ENCODE results near the gene FKBP11. TPM values are rescaled to one million over a fixed set of nuclear protein-coding genes. Genes with fewer than 3 reads are reported as not detected.

Gene FKBP11
- total RNA-seq, 2 experiments from 2014 or later: 97.4 to 104 TPM

GRCh38 chr12:48961331-48961730 lies 36.0 kb upstream of the FKBP11 start:
- H3K27me3 Mint-ChIP-seq: peaks cover 11% of the 10 kb centered on the region
- peaks cover 11% of the 10 kb centered on the region for H3K4me1 Mint-ChIP-seq
- no peaks in the 10 kb centered on the region for H3K9me3 Mint-ChIP-seq
- no peak overlapping the region for H3K27ac Mint-ChIP-seq
- H3K36me3 Mint-ChIP-seq: no peaks in the 10 kb centered on the region
- no peak overlapping the region for H3K4me3 Mint-ChIP-seq
- DNase-seq: no peak

- DNase-seq: no peak
- Mint-ChIP-seq H3K27ac (no peak overlapping the region), H3K27me3 (peaks cover 11% of the 10 kb centered on the region), H3K4me1 (peaks cover 16% of the 10 kb centered on the region), H3K4me3 (no peak overlapping the region), H3K36me3 (peaks cover 5% of the 10 kb centered on the region), H3K9me3 (no peaks in the 10 kb centered on the region)
Measured at GRCh38 chr12:48960834-48961233, 35.5 kb upstream of the FKBP11 start.

- no peak for DNase-seq
- Mint-ChIP-seq H3K4me3 (peak overlapping the region; percentile 92), H3K36me3 (peaks cover 11% of the 10 kb centered on the region), H3K4me1 (peaks cover 27% of the 10 kb centered on the region), H3K9me3 (no peaks in the 10 kb centered on the region), H3K27me3 (peaks cover 7% of the 10 kb centered on the region), H3K27ac (no peak overlapping the region)
Measured at GRCh38 chr12:48958049-48958388, 32.7 kb upstream of the FKBP11 start.

- H3K4me3 Mint-ChIP-seq: peak within 1 kb of the TSS; percentile 92
- peak; percentile 93 for DNase-seq
- no peaks in the 10 kb centered on the region for H3K9me3 Mint-ChIP-seq
- H3K27ac Mint-ChIP-seq: peak within 1 kb of the TSS; percentile 89
- peaks cover 13% of the 10 kb centered on the region for H3K36me3 Mint-ChIP-seq
- peaks cover 7% of the 10 kb centered on the region for H3K27me3 Mint-ChIP-seq
- peaks cover 29% of the 10 kb centered on the region for H3K4me1 Mint-ChIP-seq
Measured at GRCh38 chr12:48957141-48958048, 32.1 kb upstream of the FKBP11 start, which contains the start of gene ARF3. ARF3 (minus strand) TSS chr12:48957487; CDS start chr12:48941095, 16,392 bp downstream.

GRCh38 chr12:48956279-48957140 lies 31.2 kb upstream of the FKBP11 start:
- H3K9me3 Mint-ChIP-seq: no peaks in the 10 kb centered on the region
- peak overlapping the region; percentile 89 for H3K27ac Mint-ChIP-seq
- DNase-seq: peak; percentile 32
- H3K4me1 Mint-ChIP-seq: peaks cover 30% of the 10 kb centered on the region
- H3K36me3 Mint-ChIP-seq: peaks cover 14% of the 10 kb centered on the region
- H3K27me3 Mint-ChIP-seq: peaks cover 7% of the 10 kb centered on the region
- peak overlapping the region; percentile 92 for H3K4me3 Mint-ChIP-seq

GRCh38 chr12:48954841-48955501 lies 29.7 kb upstream of the FKBP11 start:
- H3K4me1 Mint-ChIP-seq: peaks cover 30% of the 10 kb centered on the region
- peaks cover 7% of the 10 kb centered on the region for H3K27me3 Mint-ChIP-seq
- no peak overlapping the region for H3K27ac Mint-ChIP-seq
- H3K36me3 Mint-ChIP-seq: peaks cover 14% of the 10 kb centered on the region
- no peaks in the 10 kb centered on the region for H3K9me3 Mint-ChIP-seq
- no peak overlapping the region for H3K4me3 Mint-ChIP-seq
- no peak for DNase-seq

- no peak overlapping the region for H3K27ac Mint-ChIP-seq
- H3K4me3 Mint-ChIP-seq: no peak overlapping the region
Measured at GRCh38 chr12:48954061-48954460, 28.8 kb upstream of the FKBP11 start.

GRCh38 chr12:48952691-48953090 lies 27.4 kb upstream of the FKBP11 start:
- H3K4me3 Mint-ChIP-seq: no peak overlapping the region

More at GRCh38 chr12:48954061-48954460, 28.8 kb upstream of the FKBP11 start:
- Mint-ChIP-seq H3K9me3 (no peaks in the 10 kb centered on the region), H3K4me1 (peaks cover 30% of the 10 kb centered on the region), H3K27me3 (peaks cover 3% of the 10 kb centered on the region), H3K36me3 (peaks cover 18% of the 10 kb centered on the region)
- no peak for DNase-seq

GRCh38 chr12:48947727-48948126 lies 22.4 kb upstream of the FKBP11 start:
- H3K27me3 Mint-ChIP-seq: no peaks in the 10 kb centered on the region
- no peaks in the 10 kb centered on the region for H3K9me3 Mint-ChIP-seq
- no peak overlapping the region for H3K4me3 Mint-ChIP-seq
- peaks cover 12% of the 10 kb centered on the region for H3K36me3 Mint-ChIP-seq
- DNase-seq: no peak
- peaks cover 7% of the 10 kb centered on the region for H3K4me1 Mint-ChIP-seq
- no peak overlapping the region for H3K27ac Mint-ChIP-seq

More at GRCh38 chr12:48952691-48953090, 27.4 kb upstream of the FKBP11 start:
- Mint-ChIP-seq H3K36me3 (peaks cover 23% of the 10 kb centered on the region), H3K9me3 (no peaks in the 10 kb centered on the region), H3K27me3 (no peaks in the 10 kb centered on the region), H3K4me1 (peaks cover 28% of the 10 kb centered on the region), H3K27ac (no peak overlapping the region)
- no peak for DNase-seq

- Mint-ChIP-seq H3K27me3 (no peaks in the 10 kb centered on the region), H3K36me3 (peaks cover 9% of the 10 kb centered on the region), H3K4me3 (no peak overlapping the region), H3K27ac (no peak overlapping the region), H3K4me1 (peaks cover 4% of the 10 kb centered on the region), H3K9me3 (no peaks in the 10 kb centered on the region)
- no peak for DNase-seq
Measured at GRCh38 chr12:48946943-48947342, 21.7 kb upstream of the FKBP11 start.

- Mint-ChIP-seq H3K4me1 (peaks cover 4% of the 10 kb centered on the region), H3K4me3 (no peak overlapping the region), H3K9me3 (no peaks in the 10 kb centered on the region), H3K27me3 (no peaks in the 10 kb centered on the region), H3K36me3 (peaks cover 9% of the 10 kb centered on the region), H3K27ac (no peak overlapping the region)
- no peak for DNase-seq
Measured at GRCh38 chr12:48946205-48946604, 20.9 kb upstream of the FKBP11 start.

- no peak for DNase-seq
- no peaks in the 10 kb centered on the region for H3K9me3 Mint-ChIP-seq
- no peak overlapping the region for H3K4me3 Mint-ChIP-seq
- no peaks in the 10 kb centered on the region for H3K27me3 Mint-ChIP-seq
- peaks cover 3% of the 10 kb centered on the region for H3K4me1 Mint-ChIP-seq
- H3K36me3 Mint-ChIP-seq: peaks cover 1% of the 10 kb centered on the region
- H3K27ac Mint-ChIP-seq: no peak overlapping the region
Measured at GRCh38 chr12:48943221-48943620, 17.9 kb upstream of the FKBP11 start.

GRCh38 chr12:48940181-48940580 lies 14.9 kb upstream of the FKBP11 start:
- H3K9me3 Mint-ChIP-seq: no peaks in the 10 kb centered on the region
- H3K27ac Mint-ChIP-seq: no peak overlapping the region
- H3K4me3 Mint-ChIP-seq: no peak overlapping the region
- no peaks in the 10 kb centered on the region for H3K4me1 Mint-ChIP-seq
- no peaks in the 10 kb centered on the region for H3K27me3 Mint-ChIP-seq
- peaks cover 4% of the 10 kb centered on the region for H3K36me3 Mint-ChIP-seq
- no peak for DNase-seq

- peaks cover 7% of the 10 kb centered on the region for H3K4me1 Mint-ChIP-seq
- H3K4me3 Mint-ChIP-seq: no peak overlapping the region
- no peak for DNase-seq
- no peaks in the 10 kb centered on the region for H3K9me3 Mint-ChIP-seq
- H3K27me3 Mint-ChIP-seq: no peaks in the 10 kb centered on the region
- H3K36me3 Mint-ChIP-seq: peaks cover 4% of the 10 kb centered on the region
- no peak overlapping the region for H3K27ac Mint-ChIP-seq
Measured at GRCh38 chr12:48938805-48939204, 13.5 kb upstream of the FKBP11 start.

GRCh38 chr12:48937170-48937569 lies 11.9 kb upstream of the FKBP11 start:
- Mint-ChIP-seq H3K36me3 (peaks cover 15% of the 10 kb centered on the region), H3K4me1 (peaks cover 10% of the 10 kb centered on the region), H3K27me3 (no peaks in the 10 kb centered on the region), H3K4me3 (no peak overlapping the region), H3K9me3 (no peaks in the 10 kb centered on the region), H3K27ac (no peak overlapping the region)
- DNase-seq: no peak

Data from activated naive CD8-positive, alpha-beta T cell treated with anti-CD3 and anti-CD28 coated beads for 36 hours (primary cell).